Sciatic nerve (tissue), 2 donors: ENCODE results near the gene FPGT. TPM values are rescaled to one million over a fixed set of nuclear protein-coding genes. Genes with fewer than 3 reads are reported as not detected.
"Not testable (repeated sequence)": the region's sequence is repeated elsewhere in the genome, so short reads cannot be mapped to it uniquely, and the experiment has no call there.

Source experiments
- ATAC-seq: fragments of 200-7000 bp; cut with Tn5 transposase; one replicate; pipeline ENCODE4 v1.9.1; 2020; ENCODE audit warnings: mild to moderate bottlenecking, moderate library complexity
- DNase-seq: peaks from one replicate; pipeline ENCODE4 v3.0.0-alpha.2; 2020; ENCODE audit warnings: low spot score
- intact Hi-C: fragments of 100-400 bp; cut with DNase I; formaldehyde crosslinking; loops from one replicate; pipeline ENCODE4 v1.14.2; 2022
- total RNA-seq: library from RNA; stranded (reverse); fragmentation: NEBNext Ultra II Directional; extraction: Animal tissue kit (Norgen Biotek cat#: 25700); gene quantifications from one replicate; pipeline ENCODE4 v1.2.1, GENCODE V29; 2021
- donor health status: DM: no; HTN: no; CAD: no.
- donor health status: DM: no; HTN: no; CAD: no.

The FPGT gene
- total RNA-seq, result 23.1 TPM

DNA sequence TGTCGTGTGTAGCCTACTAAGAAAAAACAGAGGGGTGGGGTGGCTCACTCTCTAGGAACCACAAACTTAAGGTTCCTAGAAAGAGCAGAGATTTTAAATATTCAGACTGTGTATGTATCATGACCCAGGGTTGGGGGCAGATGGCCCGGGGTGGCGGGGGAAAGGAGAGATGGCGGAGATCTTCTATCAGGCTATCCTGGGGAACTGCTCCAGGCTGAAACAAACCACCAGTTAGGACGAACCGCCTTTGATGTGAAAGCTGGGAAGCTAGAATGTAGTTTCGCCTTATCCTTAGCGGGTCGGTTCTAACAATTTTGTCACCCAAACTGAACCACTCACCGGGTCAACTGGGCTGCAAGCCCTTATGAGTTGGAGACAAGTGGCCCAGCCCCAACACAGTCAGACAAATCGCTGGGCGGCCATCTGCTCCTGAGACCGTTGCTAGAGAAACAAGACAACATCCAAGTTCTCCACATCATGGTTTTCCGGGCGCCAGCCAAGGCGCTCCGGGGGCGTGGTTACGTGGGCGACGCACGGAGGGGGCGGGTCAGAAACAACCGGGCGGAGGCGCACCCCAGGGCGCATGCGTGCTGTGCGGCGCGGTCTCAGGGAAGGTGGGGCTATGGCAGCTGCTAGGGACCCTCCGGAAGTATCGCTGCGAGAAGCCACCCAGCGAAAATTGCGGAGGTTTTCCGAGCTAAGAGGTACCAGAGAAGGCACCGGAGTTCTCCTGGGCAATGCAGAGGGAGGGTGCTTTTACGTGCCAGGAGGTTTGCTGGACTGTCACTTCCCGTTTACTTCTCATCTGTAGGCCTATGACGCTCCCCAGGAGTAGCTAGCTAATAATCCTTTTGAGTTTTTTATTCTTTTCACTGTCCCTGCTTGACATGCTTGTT, at the start of gene FPGT, which contains the start of gene LRRIQ3:
FPGT (plus strand) TSS at position 586 of the 896 bp plus-strand sequence; CDS start at position 623, 37 bp downstream.
LRRIQ3 (minus strand) TSS at position 520 of the 896 bp plus-strand sequence. CDS start 14,492 bp downstream, outside the sequence.
- intact Hi-C loops, result no loop called here
- DNase-seq (peak; percentile 97), ATAC-seq (peak; percentile 100)

DNA sequence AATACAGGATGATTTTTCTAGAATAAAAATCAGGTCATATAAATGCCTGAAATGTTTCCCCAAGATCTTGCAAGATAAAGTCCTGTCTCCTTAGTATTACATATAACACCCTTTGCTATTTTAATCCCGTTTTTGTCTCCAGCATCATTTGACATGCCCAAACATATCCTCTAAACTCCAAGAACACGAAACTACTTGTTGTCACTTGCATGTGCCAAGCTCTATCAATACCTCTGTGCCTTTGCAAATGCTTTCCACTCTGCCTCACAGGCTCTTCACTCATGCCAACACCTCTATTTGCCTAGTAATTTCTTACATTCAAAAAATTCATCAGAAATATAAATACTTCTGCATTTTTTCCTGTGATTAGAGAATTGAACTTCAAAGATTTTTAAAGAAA, 38.0 kb upstream of the FPGT start:
- intact Hi-C loops, result no loop called here
- ATAC-seq (no peak), DNase-seq (no peak)

DNA sequence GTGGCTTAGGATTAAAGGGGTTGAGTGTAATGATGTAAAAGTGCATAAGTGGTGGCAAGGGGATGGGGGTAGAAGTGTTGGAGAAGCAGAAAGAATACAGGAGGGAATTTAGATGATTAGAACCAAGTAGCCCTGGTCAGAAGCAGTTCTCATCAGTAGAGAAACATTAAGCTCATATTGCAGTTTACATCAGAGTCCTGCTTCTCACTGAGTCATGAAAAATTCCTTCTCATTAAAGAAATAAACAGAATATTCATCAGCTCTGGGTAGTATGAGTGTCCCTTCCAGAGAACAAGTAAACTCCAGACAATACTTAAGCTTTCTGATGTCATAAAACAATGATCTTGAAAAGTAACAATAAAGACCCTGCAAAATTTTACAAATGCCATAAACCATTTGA, 36.5 kb upstream of the FPGT start:
- ATAC-seq, result no peak
- intact Hi-C loops, result no loop called here
- no peak for DNase-seq

- DNase-seq (no peak), ATAC-seq (no peak)
- intact Hi-C loops, result no loop called here
These were observed 35.7 kb upstream of the FPGT start for GRCh38 chr1:74162333-74162732.

GRCh38 chr1:74174423-74174822, 23.6 kb upstream of the FPGT start:
- DNase-seq, intact Hi-C loops, ATAC-seq: not testable (repeated sequence)

GRCh38 chr1:74180490-74180889, 17.6 kb upstream of the FPGT start:
- no peak for ATAC-seq

DNA sequence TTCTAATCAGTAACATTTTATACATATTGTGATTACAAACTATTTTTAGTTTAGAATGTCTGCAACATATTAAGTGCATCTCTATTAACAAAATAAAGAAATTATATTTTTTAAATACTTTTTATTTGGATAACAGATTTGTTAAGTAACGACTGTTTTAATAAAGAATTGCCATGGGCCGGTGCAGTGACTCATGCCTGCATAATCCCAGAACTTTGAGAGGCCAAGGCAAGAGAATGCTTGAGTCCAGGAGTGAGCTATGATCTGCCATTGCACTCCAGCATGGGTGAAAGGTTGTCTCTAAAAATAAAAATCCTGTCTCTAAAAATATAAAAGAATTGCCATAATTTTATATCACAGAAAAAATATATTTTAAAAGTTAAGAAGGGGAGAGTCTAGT, 4.1 kb upstream of the FPGT start:
- ATAC-seq (no peak), DNase-seq (no peak)
- intact Hi-C loops, result no loop called here

More at GRCh38 chr1:74180490-74180889, 17.6 kb upstream of the FPGT start:
- intact Hi-C loops, result no loop called here
- no peak for DNase-seq

DNA sequence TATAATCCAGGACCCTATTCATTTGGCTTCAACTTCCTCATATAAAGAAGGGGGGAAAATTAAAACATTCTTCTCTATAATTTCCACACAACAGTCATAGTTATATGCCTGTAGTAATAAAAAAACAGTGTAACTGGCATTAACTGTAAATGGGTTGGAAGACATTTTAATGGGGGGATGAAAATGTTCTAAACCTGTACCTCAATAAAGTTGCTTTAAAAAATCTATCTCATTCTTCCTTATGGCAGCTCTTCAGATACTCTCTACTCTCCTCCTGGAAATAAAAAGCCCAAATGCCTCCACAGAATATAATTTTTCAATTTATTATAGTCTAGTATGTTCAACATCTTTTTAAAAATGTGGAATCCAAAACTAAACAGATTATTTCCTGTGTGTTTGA, 2.7 kb upstream of the FPGT start:
- ATAC-seq, result no peak
- intact Hi-C loops, result no loop called here
- no peak for DNase-seq

DNA sequence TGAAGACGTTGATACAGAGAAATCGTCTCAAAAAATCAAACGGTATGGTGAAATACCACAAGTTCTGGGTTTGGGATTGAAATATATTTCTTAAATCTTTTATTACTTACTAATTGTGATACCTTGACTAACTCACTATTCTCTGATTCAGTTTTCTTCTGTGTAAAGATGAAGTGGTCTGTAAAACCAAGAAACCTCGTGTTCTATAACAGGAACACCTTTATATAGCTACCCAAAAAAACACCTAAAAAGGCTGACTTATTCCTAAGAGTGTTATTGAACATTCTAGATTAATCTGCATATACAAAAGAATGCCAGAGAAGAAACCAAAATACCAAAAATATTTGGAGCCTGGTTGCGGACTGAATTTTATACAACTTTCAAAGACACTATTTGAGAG, 787 bp upstream of the FPGT start:
- ATAC-seq (no peak), DNase-seq (no peak)
- intact Hi-C loops, result no loop called here

DNA sequence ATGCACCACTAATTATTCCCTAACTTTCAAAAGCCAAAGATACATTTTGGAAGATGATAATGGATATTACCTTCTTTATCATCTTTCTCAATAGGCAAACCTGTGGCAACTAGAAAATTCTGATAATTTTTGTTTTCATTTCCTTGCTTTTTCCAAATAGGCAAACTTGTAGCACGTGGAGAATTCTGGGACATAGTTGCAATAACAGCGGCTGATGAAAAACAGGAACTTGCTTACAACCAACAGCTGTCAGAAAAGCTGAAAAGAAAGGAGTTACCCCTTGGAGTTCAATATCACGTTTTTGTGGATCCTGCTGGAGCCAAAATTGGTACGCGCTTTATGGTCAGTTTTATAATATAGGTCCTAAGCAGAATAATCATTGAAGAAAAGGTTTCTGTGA, 1.5 kb downstream of the FPGT start:
- intact Hi-C loops, result no loop called here
- ATAC-seq, result no peak

GRCh38 chr1:74205266-74205665, 7.2 kb downstream of the FPGT start:
- intact Hi-C loops, result loop anchor here (1.0 to 10.0 kb wide), 2 partner anchors 18 to 960 kb away; no protein-coding TSS in a partner anchor
- ATAC-seq (no peak), DNase-seq (no peak)

More for the DNA sequence above, 1.5 kb downstream of the FPGT start:
- DNase-seq, result no peak

DNA sequence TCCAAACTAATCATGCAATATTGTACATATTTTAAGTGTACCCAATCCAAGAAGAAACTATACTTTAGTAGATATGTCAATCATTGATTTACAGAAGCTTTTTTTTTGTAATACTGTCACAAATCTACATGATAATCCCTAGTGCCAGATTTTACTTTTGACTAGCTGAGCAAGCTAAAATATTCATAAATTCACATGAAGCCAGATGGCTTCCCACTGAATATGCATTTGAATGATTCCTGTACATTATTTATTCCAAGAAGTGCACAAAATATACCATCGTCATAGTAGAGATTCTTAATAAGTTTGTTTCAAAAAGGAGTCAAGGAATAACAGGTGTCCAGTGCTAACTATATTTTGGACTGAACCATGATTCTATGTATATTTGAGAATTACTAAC, 17.2 kb downstream of the FPGT start:
- intact Hi-C loops, result no loop called here
- ATAC-seq (no peak), DNase-seq (no peak)

DNA sequence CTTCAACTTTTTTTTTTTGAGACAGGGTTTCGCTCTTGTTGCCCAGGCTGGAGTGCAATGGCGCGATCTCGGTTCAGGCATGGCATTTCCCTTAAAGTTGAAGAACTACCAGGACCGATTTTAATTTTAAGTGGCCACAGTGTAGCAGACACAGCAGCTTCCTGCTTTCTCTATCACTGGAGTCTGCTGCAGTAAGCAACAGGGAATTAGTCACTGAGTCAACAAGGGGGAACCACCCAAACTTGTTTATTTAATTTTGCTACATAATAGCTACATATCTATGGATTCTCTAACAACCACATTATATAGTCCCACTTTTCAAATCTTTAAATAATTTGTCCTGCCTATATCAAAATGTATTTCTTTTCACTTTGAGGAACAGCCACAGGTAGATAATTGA, 24.7 kb downstream of the FPGT start:
- no peak for DNase-seq
- intact Hi-C loops, result loop anchor here (1.0 kb wide), 1 partner anchor 17 kb away; no protein-coding TSS in a partner anchor
- ATAC-seq, result no peak

DNA sequence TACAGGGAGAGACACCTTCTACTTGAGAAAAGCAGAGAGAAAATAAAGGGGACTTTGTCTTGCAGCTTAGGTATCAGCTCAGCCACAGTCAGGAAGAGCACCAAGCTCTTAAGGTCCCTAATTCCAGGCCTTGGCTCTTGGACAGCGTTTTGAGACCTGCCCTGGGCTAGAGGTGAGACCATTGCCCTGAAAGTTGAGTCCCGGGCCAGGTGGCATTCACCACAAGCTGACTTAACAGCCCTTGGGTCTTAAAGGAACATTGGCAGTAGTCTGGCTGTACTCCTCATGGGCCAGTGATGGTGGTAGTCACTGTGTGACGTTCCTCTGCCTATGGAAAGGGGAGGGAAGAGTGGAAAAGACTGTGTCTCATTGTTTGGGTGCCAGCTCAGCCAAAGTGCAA, 25.4 kb downstream of the FPGT start:
- no peak for ATAC-seq
- DNase-seq, result no peak
- intact Hi-C loops, result loop anchor here (1.0 kb wide), 1 partner anchor 18 kb away; no protein-coding TSS in a partner anchor

DNA sequence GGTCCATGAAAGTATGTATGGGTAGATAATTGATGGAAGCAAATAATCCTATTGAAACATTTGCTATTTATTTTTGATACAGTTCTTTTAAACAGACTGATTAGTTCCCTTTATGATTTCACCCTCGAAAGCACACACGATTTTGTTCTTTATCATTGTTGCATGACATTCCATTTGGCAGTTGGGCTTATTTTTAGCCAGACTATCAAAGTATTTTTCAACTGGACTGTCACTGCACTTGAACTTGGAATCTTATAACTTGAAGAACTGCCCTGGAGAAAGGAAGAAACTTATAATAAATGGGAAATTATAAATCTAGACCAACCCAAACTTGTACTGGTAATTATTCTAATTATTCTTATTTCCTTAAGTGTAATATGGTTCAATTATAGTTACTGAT, 37.1 kb downstream of the FPGT start, which contains the start of gene TNNI3K:
TNNI3K (plus strand) TSS at position 235 of the 400 bp plus-strand sequence; CDS start at position 300, 65 bp downstream.
- DNase-seq (no peak), ATAC-seq (no peak)
- intact Hi-C loops, result no loop called here

GRCh38 chr1:74236440-74236839, 38.4 kb downstream of the FPGT start:
- ATAC-seq, result no peak

GRCh38 chr1:74237035-74237434, 39.0 kb downstream of the FPGT start:
- ATAC-seq (no peak), DNase-seq (no peak)
- intact Hi-C loops, result no loop called here

More at GRCh38 chr1:74236440-74236839, 38.4 kb downstream of the FPGT start:
- no peak for DNase-seq
- intact Hi-C loops, result no loop called here

GRCh38 chr1:74237787-74238186, 39.7 kb downstream of the FPGT start:
- no peak for ATAC-seq

GRCh38 chr1:74245168-74245772, 47.2 kb downstream of the FPGT start:
- no peak for DNase-seq
- ATAC-seq, result no peak
- intact Hi-C loops, result no loop called here

More at GRCh38 chr1:74237787-74238186, 39.7 kb downstream of the FPGT start:
- no peak for DNase-seq
- intact Hi-C loops, result no loop called here

- no peak for DNase-seq
- intact Hi-C loops, result no loop called here
- no peak for ATAC-seq
These were observed 48.3 kb downstream of the FPGT start for GRCh38 chr1:74246315-74246714.
